HepG2 (cell line): Measurements from ENCODE around the gene ZNF189. TPM values are rescaled to one million over a fixed set of nuclear protein-coding genes. Genes with fewer than 3 reads are reported as not detected.

ENCODE experiments used
- E2F1 ChIP-seq: sonication (generic); formaldehyde crosslinking; IDR thresholded peaks from 2 replicates; pipeline ENCODE4 v1.5.0; 2020; ENCODE audit warnings: missing genetic modification reagents
- FOXP1 ChIP-seq, 2 experiments: fragments of 450-650 bp in 1 of 2; IDR thresholded peaks; 2 replicates each; pipeline ENCODE4 v1.6.1; 2017 to 2018; ENCODE audit warnings: antibody characterized with exemption in 1 of 2
- HMG20A ChIP-seq: IDR thresholded peaks from 2 replicates; pipeline ENCODE4 v1.6.1; 2016; ENCODE audit warnings: borderline replicate concordance
- HOXA5 ChIP-seq: sonication (generic); formaldehyde crosslinking; IDR thresholded peaks from 2 replicates; pipeline ENCODE4 v1.4.0; 2020; ENCODE audit warnings: missing genetic modification reagents
- SUZ12 ChIP-seq: fragments of 150-350 bp; IDR thresholded peaks from 2 replicates; pipeline ENCODE4 v1.6.1; 2014; ENCODE audit warnings: low read depth, low read length
- ZBTB42 ChIP-seq: sonication (generic); formaldehyde crosslinking; IDR thresholded peaks from 2 replicates; pipeline ENCODE4 v1.5.0; 2020; ENCODE audit warnings: mild to moderate bottlenecking, missing genetic modification reagents
- ZNF142 ChIP-seq: sonication (generic); formaldehyde crosslinking; IDR thresholded peaks from 2 replicates; pipeline ENCODE4 v1.4.0; 2020; ENCODE audit warnings: missing genetic modification reagents
- ZNF660 ChIP-seq: sonication (generic); formaldehyde crosslinking; IDR thresholded peaks from 2 replicates; pipeline ENCODE4 v1.5.1; 2020; ENCODE audit warnings: mild to moderate bottlenecking, low read depth, missing genetic modification reagents, borderline replicate concordance
- polyA plus RNA-seq, 8 experiments: library from polyadenylated mRNA; depleted of rRNA in 3 of 8; stranded (reverse) in 7 of 8; unstranded in 1 of 8; fragments of >200 nt; fragmentation: Illumina TruSeq in 4 of 8; extraction: Trizol in 4 of 8; gene quantifications; 2 replicates each; pipeline versions ENCODE4 v1.2.1 to v1.2.3, GENCODE V29; 2011 to 2016; ENCODE audit warnings: low read depth in 4 of 8, missing spikeins in 1 of 8, mixed read lengths in 1 of 8; ENCODE audit not compliant: insufficient read depth in 1 of 8
- total RNA-seq, 5 experiments: library from RNA; depleted of rRNA; stranded (reverse); fragments of >200 nt; fragmentation: Illumina TruSeq; extraction: Trizol; gene quantifications; 2 replicates each; pipeline ENCODE4 v1.2.3, GENCODE V29; 2016; ENCODE audit warnings: low read depth in 1 of 5
- TF ChIP-seq, protein P1 (sequence below), 2 experiments: fragments of 450-650 bp in 1 of 2; sonication (generic) in 1 of 2; formaldehyde crosslinking in 1 of 2; IDR thresholded peaks; 2 replicates each; pipeline versions ENCODE4 v1.6.1 to v1.8.0; 2016 to 2022; ENCODE audit warnings: antibody characterized with exemption in 1 of 2, mild to moderate bottlenecking in 1 of 2, missing genetic modification reagents in 1 of 2
- TF ChIP-seq, protein P2 (sequence below), 2 experiments: sonication (generic) in 1 of 2; formaldehyde crosslinking in 1 of 2; IDR thresholded peaks; 2 replicates each; pipeline versions ENCODE4 v1.5.1 to v1.6.1; 2011 to 2020; ENCODE audit warnings: borderline replicate concordance in 1 of 2, low read depth in 1 of 2, low read length in 1 of 2, mild to moderate bottlenecking in 1 of 2, missing genetic modification reagents in 1 of 2, moderate library complexity in 1 of 2

Gene ZNF189
- total and polyA plus RNA-seq, 2 of the 13 experiments (the other 11 are each of a cell fraction or from before 2014, with no cell fraction given) = 8.4 to 50.0 TPM

DNA sequence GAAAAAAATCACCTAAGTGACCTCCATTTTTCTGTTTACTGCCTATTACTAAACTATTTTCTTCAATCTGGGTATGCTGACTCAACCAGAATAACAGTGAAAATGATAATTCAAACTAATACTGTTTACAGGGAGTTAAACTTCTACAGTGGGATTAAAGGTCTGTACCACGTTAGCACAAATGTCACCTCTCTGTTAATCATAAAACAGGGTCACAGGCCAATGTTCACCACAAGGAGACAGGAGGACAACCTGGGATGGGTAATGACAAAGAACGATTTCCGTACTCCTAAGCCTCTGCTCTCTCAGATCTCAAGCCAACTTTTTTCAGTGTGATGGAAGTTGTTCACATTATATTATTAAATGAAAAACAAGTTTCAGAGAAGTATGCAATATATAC lies 34.6 kb downstream of the ZNF189 start (continued):
- TF ChIP-seq, protein P1, sequence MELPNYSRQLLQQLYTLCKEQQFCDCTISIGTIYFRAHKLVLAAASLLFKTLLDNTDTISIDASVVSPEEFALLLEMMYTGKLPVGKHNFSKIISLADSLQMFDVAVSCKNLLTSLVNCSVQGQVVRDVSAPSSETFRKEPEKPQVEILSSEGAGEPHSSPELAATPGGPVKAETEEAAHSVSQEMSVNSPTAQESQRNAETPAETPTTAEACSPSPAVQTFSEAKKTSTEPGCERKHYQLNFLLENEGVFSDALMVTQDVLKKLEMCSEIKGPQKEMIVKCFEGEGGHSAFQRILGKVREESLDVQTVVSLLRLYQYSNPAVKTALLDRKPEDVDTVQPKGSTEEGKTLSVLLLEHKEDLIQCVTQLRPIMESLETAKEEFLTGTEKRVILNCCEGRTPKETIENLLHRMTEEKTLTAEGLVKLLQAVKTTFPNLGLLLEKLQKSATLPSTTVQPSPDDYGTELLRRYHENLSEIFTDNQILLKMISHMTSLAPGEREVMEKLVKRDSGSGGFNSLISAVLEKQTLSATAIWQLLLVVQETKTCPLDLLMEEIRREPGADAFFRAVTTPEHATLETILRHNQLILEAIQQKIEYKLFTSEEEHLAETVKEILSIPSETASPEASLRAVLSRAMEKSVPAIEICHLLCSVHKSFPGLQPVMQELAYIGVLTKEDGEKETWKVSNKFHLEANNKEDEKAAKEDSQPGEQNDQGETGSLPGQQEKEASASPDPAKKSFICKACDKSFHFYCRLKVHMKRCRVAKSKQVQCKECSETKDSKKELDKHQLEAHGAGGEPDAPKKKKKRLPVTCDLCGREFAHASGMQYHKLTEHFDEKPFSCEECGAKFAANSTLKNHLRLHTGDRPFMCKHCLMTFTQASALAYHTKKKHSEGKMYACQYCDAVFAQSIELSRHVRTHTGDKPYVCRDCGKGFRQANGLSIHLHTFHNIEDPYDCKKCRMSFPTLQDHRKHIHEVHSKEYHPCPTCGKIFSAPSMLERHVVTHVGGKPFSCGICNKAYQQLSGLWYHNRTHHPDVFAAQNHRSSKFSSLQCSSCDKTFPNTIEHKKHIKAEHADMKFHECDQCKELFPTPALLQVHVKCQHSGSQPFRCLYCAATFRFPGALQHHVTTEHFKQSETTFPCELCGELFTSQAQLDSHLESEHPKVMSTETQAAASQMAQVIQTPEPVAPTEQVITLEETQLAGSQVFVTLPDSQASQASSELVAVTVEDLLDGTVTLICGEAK (IDR thresholded peaks at IDR 0.05) = no peak
- TF ChIP-seq, protein P1 (CRISPR knock-in tag; IDR thresholded peaks at IDR 0.05) = no peak; the same call in 1 of the 2 replicates
- TF ChIP-seq HMG20A (CRISPR knock-in tag) (peak; percentile 91), SUZ12 (no peak), FOXP1 (IDR thresholded peaks at IDR 0.05) (0 out of 2 replicates have a peak, but pooled peaks have one; percentile 13), FOXP1 (CRISPR knock-in tag; IDR thresholded peaks at IDR 0.05) (peak; percentile 87), ZNF660 (CRISPR knock-in tag) (no peak), ZNF142 (no peak), HOXA5 (CRISPR knock-in tag) (peak; percentile 62; the same call in 1 of the 2 replicates), E2F1 (no peak), ZBTB42 (CRISPR knock-in tag) (no peak)
- TF ChIP-seq, protein P2, sequence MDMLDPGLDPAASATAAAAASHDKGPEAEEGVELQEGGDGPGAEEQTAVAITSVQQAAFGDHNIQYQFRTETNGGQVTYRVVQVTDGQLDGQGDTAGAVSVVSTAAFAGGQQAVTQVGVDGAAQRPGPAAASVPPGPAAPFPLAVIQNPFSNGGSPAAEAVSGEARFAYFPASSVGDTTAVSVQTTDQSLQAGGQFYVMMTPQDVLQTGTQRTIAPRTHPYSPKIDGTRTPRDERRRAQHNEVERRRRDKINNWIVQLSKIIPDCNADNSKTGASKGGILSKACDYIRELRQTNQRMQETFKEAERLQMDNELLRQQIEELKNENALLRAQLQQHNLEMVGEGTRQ (IDR thresholded peaks at IDR 0.05; ENCODE audit: low read depth, low read length) = no peak
- TF ChIP-seq, protein P2 (CRISPR knock-in tag; IDR thresholded peaks at IDR 0.05; ENCODE audit: borderline replicate concordance) = no peak
